ENCODE data around the gene RAB7A.
"Not testable (repeated sequence)": the region's sequence is repeated elsewhere in the genome, so short reads cannot be mapped to it uniquely, and the experiment has no call there.

The RAB7A gene

DNA sequence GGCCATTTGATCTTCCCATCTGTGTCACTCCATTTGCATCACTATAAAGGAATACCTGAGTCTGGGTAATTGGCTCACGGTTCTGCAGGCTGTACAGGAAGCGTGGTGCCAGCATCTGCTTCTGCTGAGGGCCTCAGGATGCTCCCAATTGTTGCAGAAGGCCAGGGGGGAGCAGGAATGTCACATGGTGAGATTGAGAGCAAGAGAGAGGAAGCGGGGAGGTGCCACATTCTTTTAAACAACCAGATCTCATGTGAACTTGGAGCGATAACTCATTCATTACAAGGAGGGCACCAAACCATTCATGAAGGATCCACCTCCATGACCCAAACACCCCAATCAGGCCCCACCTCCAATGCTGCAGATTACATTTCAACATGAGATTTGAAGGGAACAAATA, 13.1 kb upstream of the RAB7A start:
- no peak for DNase-seq (ENCODE audit: low read depth)

- DNase-seq (ENCODE audit: low read depth) = no peak
Measured at GRCh38 chr3:128714887-128715491, 11.0 kb upstream of the RAB7A start.

DNA sequence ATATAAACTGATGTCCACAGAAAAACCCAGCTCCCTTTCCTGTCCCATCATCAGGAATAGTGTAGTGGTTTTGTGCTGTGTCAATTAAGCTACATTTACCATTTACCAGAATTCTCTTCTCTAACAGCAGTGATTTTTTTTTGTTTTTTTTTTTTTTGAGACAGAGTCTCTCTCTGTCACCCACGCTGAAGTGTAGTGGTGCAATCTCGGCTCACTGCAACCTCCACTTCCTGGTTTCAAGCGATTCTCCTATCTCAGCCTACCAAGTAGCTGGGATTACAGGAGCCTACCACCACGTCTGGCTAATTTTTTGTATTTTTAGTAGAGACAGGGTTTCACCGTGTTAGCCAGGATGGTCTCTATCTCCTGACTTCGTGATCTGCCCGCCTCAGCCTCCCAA, 7.1 kb upstream of the RAB7A start:
- DNase-seq (ENCODE audit: low read depth) = not testable (repeated sequence)

DNA sequence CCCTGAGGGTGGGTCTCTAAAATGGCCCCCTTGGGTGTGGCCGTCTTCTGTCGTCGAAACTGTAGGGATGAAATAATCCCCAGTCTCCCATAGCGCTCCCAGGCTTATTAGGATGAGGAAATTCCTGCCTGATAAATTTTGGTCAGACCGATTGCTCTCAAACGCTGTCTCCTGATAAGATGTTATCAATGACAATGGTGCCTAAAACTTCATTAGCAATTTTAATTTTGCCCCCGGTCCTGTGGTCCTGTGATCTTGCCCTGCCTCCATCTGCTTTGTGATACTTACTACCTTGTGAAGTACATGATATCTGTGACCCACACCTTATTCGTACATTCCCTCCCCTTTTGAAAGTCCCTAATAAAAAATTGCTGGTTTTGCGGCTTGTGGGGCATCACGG, 5.1 kb upstream of the RAB7A start:
- no peak for DNase-seq (ENCODE audit: low read depth)

DNA sequence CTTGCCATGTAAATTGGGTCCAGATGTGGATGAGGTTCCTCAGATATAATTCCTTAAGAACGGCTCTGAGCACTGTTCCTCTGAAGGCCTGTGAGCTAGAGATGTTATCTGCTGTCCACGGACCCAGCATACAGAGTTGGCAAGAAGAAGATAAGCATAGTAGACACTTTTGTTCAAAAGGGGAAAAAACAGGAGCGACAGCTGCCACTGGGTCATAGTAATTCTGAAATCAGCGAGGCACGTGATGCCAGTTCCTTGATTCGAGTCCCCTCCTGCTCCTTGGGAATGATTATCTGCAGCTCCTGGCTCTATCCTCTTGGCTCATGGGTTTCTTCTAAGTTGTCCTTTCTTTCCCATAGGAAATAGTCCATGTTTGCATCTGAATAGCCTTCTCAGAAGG, 2.5 kb upstream of the RAB7A start:
- no peak for DNase-seq (ENCODE audit: low read depth)

DNA sequence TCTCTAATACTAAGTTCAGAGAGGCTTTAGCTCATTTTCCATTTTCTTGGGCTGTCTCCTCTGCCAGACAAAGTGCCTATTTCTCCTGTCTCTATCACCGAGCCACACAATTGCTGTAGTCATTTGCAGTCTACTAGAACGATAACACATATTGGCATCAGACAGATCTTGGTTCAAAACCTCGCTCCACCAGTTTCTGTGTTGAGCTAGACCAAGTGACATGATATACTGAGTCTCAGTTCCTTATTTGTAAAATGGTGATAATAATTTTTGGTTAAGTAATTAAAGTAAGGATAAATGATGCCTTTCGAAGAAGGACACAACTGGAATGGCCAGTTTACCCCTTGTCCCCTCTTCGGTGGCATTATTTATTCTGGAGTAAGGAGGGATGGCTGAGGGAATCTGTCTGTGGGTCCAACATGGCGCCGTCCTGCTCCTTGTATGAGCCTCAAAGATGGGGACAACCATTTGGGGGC, 398 bp upstream of the RAB7A start:
- no peak for DNase-seq (ENCODE audit: low read depth)

DNA sequence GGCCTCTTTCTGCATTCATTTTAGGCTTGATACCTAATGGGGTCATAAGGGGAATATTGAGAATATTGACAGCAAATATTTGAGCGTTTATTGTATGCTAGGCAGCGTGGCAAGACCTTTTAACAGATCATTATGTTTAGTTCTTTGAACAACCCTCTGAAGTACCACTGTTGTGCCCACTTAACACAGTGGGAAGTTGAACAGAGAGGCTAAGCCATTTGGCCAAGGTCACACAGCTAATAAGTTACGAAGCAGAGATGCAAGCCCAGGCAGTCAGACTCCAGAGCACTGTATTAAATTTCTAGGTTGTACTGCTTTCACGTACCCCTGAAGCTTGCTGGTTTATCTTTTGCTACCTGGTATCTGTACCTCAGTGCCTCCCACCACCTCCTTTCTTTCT, 1.1 kb downstream of the RAB7A start:
- no peak for DNase-seq (ENCODE audit: low read depth)

GRCh38 chr3:128727485-128727884, 1.5 kb downstream of the RAB7A start:
- DNase-seq (ENCODE audit: low read depth) = no peak

GRCh38 chr3:128727996-128728395, 2.0 kb downstream of the RAB7A start:
- DNase-seq (ENCODE audit: low read depth) = no peak

DNA sequence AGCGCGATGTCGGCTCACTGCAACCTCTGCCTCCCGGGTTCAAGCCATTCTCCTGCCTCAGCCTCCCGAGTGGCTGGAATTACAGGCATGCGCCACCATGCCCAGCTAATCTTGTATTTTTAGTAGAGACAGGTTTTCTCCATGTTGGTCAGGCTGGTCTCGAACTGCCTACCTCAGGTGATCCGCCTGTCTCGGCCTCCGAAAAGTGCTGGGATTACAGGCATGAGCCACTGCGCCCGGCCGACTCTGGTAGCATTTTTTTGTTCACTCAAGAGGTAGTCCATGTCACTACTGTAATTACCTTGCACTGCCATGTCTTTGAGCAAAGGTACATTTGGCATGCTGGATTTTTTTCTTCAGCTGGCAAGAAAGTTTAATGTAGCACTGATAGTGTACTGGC, 2.5 kb downstream of the RAB7A start:
- DNase-seq (ENCODE audit: low read depth) = not testable (repeated sequence)

GRCh38 chr3:128730471-128730870, 4.5 kb downstream of the RAB7A start:
- DNase-seq (ENCODE audit: low read depth) = no peak

GRCh38 chr3:128734523-128735189, 8.7 kb downstream of the RAB7A start:
- DNase-seq (ENCODE audit: low read depth) = no peak

GRCh38 chr3:128735287-128735686, 9.3 kb downstream of the RAB7A start:
- no peak for DNase-seq (ENCODE audit: low read depth)

DNA sequence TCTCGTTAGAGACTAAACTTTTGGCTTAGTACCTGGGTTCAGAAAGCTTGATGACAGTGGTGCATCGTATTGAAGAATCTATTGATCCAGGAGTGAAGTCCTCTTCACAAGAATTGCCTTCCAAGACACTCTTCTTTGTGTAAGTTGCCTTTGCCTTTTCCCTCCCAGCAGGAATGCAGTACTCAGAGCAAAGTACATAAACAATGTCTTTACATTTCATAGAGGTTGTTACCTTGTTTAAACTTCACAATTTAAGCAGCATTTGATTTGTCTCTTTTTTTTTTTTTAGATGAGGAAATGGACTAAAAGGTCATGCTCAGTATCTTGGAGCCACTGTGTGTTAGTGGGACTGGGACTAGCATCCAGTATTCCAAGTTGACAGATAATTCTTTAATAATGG, 9.9 kb downstream of the RAB7A start:
- DNase-seq (ENCODE audit: low read depth) = no peak

DNA sequence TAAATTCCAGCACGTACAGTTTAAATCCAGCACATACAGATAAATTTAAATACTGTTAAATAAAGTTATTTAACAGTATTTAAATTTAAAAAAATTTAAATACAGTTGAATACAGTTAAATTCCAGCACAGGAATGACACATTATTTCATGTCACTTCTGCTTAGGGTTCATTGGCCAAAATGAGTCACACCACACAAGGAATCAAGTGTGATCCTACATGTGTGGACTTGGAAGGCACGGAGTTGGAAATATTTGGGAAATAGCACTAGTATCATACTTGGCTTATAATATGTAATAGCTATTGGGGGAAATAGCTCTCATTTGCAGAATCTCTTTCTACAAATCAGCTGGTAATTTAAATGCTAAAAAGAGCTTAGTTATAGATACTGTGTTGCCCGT, 10.6 kb downstream of the RAB7A start:
- no peak for DNase-seq (ENCODE audit: low read depth)

GRCh38 chr3:128740621-128741020, 14.6 kb downstream of the RAB7A start:
- DNase-seq (ENCODE audit: low read depth) = no peak

DNA sequence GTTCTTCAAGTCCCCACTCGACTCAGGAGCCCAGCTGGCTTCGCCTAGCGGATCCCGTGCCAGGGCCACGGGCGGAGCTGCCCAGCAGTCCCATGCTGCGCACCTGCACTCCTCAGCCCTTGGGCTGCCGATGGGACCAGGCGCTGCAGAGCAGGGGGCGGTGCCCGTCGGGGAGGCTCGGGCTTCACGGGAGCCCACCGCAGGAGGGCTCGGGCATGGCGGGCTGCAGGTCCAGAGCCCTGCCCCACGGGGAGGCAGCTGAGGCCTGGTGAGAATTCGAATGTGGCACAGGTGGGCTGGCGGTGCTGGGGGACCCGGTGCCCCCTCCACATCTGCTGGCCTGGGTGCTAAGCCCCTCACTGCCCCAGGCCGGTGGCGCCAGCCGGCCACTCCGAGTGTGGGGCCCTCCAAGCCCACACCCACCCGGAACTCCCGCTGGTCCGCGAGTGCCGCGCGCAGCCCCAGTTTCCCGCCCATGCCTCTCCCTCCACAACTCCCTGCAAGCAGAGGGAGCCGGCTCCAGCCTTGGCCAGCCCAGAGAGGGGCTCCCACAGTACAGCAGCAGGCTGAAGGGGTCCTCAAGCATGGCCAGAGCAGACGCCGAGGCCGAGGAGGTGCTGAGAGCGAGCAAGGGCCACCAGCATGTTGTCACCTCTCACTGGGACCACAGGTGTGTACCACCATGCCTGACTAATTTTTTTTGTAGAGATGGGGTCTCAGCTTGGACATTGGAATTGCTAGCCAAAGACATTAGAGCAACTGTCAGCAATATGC, 17.0 kb downstream of the RAB7A start:
- DNase-seq (ENCODE audit: low read depth) = no peak

DNA sequence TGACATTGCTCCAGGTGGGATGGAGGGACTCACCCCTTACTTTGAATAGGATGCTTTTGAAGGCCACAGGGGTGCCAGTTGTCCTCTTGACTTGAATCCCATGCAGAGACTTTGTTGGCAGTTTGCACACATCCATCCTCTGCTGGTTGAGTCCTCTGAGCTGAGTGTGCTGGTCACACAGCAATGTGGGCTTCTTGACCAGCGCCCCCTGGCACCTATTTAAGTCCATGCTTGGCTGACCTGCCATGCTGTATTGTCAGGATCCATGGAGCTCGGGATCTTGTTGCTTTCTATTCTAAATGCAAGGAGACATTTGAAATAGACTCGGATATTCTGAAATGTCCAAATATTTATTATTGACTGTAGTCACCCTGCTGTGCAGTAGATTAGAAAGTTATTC, 19.8 kb downstream of the RAB7A start:
- no peak for DNase-seq (ENCODE audit: low read depth)

DNA sequence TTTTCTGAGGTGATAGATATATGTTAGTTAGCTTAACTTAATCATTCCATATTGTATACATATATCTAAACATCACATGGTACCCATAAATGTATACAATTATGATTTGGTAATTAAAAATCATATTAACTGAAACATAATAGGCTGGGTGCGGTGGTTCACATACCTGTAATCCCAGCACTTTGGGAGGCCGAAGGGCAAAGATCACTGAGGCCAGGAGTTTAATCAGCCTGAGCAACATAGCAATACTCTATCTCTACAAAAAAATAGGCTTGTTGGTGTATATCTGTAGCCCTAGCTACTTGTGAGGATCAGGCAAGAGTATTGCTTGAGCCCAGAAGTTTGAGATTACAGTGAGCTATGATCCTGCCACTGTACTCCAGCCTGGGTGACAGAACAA, 20.9 kb downstream of the RAB7A start:
- no peak for DNase-seq (ENCODE audit: low read depth)

DNA sequence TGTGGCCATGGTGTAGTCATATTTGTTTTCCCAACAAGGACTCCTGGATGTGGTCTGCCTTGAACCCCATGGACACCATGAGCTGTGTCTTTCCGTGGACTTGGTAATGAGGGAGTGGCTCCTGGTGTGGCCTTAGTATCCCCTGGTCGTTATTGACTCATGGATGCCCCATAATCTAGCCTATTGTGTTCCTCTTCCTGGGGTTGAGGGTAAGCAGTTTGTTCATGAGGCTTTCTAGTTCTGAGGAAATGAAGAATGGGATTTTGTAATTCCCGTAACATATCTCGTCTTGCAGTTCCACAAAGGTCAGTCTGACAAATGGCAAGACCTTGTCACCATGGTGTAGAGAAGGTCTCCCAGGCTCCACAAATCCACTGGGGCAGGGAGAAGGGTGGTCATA, 22.6 kb downstream of the RAB7A start:
- DNase-seq (ENCODE audit: low read depth) = no peak

GRCh38 chr3:128749035-128749434, 23.1 kb downstream of the RAB7A start:
- no peak for DNase-seq (ENCODE audit: low read depth)

GRCh38 chr3:128749561-128749960, 23.6 kb downstream of the RAB7A start:
- not testable (repeated sequence) for DNase-seq (ENCODE audit: low read depth)

- DNase-seq (ENCODE audit: low read depth) = no peak
Measured at GRCh38 chr3:128753715-128754114, 27.7 kb downstream of the RAB7A start.
